GM18507 (cell line): ENCODE data around the gene DENND2D.

Source experiments
- DNase-seq: peaks from one replicate; pipeline ENCODE4 v3.0.0; 2011; ENCODE audit warnings: low read depth; ENCODE audit not compliant: insufficient read length; ENCODE audit errors: extremely low spot score
- FAIRE-seq: peaks from 2 replicates; lab custom pipeline; 2011; peaks lifted over from hg19 to GRCh38; lab: Jason Lieb, UNC

DENND2D gene

DNA sequence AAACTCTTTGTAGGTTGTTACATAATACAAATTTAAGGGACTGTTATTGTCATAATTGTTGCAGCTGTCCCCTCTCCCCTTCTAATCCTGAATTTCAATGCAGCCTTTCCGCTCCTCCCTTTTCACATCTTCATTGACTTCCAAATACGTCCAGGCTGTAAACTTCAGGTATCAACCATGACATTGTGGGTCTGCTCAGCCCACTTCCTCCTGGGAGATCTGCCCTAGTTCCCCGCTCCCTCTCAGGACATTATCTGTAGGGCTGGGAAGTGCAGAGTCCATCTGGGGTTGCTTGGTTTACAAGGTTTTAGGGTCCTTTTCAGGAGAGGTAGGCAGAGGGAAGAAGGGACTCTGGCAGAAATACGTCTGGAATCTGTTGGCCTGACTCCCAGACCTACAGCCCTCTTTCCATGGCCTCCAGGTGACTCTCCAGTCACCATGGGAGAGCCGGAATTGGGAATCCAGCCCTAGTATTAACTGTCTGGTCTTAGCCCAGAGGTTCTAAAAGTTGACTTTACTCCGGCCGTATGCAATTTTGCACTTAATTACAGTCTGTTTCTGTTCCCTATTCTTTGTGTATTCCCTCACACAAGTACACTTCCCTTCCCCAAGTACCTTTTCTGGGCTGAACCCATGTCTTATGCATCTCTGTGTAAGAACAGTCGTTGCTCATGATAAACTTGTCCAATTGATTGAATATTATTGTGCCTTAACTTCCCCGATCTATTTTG is 4.7 kb upstream of the DENND2D start:
- peak; percentile 41 for FAIRE-seq
- DNase-seq: no peak

DNA sequence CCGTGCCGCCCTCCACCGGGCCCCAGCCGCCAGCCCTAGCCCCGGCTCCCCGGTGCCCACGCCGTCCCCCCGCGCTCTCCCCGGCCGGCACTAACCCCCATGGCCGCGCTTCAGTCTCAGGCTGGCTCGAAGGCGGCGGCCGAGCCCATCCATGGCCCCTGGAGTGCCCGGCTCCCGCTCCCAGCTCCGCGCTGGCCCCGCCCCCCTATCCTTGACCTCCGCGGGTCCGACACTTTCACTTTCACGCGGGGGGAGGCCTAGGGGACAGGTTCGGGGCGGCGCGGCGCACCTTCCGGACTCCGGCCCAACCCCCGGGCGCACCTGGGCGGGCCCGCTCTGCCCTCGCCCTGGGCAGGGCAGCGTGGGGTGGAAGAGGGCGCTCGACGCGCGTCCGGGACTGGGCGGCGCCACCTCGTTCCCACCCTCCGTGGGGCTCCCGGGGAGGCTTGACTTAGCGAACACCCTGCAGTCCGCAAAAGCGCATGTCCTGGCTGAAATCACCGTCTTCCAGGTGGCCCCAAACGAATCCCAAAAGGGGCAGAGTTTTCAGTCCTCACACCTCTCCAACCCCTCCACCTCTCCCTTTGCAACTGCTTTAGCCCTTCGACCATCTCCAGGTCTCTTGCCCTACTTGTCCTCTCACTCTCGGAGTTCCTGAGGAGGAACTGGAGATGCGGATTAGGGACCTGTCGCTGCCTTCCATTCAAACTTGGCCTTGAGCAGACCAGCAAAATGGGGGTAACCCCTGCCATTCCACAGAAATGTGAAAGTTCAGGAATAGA is 3.9 kb upstream of the DENND2D start:
- DNase-seq: peak; percentile 54
- FAIRE-seq: peak; percentile 86

- DNase-seq (peak; percentile 82), FAIRE-seq (peak; percentile 95)
Measured at GRCh38 chr1:111203681-111204200, 3.3 kb upstream of the DENND2D start.

- FAIRE-seq: peak; percentile 62
Measured at GRCh38 chr1:111202707-111203623, 2.5 kb upstream of the DENND2D start.

GRCh38 chr1:111202366-111202706 is 1.9 kb upstream of the DENND2D start:
- DNase-seq: no peak
- FAIRE-seq: peak; percentile 9

More at GRCh38 chr1:111202707-111203623, 2.5 kb upstream of the DENND2D start:
- no peak for DNase-seq

DNA sequence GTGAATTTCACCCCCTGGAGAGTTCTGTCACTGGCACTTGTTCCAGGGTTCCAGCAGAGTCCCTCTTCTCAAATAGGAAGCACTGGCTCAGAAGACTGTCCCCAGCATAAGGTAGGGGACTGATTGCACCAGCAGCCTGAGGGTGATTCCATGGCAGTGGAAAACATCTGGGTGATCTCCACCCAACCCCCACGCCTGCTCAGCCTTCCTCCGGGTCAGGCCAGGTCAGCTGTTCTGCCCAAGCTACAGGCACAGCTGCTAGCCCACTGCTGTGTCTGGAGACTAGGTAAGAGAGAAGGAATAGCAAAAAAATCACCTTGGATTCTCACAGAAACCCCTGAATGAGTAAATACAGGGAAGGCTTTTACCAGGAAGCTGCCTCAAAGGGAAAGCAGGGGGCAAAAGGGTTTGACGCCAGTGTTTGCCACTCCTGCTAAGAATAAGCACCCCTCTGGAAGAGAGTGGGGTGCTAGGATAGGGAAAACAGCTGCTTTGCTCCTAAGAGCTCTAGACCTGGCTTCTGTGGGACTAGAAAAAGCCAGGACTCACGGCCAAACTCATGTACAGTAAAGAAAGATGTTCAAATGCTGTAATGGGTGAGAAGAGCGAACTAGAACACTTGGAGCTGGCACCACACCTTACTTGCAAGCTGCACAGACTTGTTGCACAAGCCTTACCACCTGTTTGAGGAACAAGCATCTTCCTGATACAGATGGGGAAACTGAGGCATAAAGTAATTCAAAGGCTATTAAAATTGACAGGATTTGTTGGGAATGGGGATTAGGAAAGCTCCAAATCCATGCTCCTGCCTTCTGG is 1.0 kb upstream of the DENND2D start:
- FAIRE-seq (no peak), DNase-seq (no peak)

DNA sequence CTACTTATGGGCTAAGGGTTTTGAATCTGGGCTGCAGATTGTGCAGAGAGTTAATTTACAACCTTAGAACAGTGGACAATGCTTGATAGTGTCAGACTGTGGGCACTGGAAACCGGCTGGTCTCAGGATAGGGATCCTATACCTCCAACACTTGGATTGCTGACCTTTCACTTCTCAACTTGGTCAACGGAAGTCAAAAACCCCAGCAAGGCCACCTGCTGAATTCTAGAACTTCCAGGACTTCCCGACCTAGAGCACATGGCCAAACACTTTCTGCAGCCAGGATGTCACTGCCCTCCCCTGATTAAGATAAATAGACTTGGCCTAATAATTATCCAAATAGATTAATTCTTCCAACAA is 336 bp upstream of the DENND2D start:
- FAIRE-seq (no peak), DNase-seq (no peak)

GRCh38 chr1:111199329-111199728 is 1.1 kb downstream of the DENND2D start:
- FAIRE-seq (peak; percentile 29), DNase-seq (no peak)

DNA sequence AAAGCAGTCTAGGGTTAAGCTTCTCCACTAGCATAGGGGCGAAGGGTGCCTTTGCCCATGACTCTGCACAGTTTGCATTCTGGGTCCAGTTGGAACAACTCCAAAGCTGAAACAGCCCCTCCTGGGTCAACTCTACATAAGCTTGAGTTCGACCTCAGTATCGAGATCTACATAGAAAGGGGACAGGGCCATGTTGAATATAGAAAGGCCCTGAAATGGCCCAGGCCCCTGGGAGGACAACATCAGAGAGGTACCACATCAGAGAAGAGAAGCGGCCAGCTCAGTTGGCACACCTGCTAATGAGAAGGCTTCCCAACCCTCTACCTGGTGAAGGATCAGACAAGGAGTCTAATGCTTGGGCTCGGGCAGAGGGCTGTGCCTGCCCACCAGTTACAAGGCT is 1.6 kb downstream of the DENND2D start:
- no peak for FAIRE-seq
- DNase-seq: no peak

DNA sequence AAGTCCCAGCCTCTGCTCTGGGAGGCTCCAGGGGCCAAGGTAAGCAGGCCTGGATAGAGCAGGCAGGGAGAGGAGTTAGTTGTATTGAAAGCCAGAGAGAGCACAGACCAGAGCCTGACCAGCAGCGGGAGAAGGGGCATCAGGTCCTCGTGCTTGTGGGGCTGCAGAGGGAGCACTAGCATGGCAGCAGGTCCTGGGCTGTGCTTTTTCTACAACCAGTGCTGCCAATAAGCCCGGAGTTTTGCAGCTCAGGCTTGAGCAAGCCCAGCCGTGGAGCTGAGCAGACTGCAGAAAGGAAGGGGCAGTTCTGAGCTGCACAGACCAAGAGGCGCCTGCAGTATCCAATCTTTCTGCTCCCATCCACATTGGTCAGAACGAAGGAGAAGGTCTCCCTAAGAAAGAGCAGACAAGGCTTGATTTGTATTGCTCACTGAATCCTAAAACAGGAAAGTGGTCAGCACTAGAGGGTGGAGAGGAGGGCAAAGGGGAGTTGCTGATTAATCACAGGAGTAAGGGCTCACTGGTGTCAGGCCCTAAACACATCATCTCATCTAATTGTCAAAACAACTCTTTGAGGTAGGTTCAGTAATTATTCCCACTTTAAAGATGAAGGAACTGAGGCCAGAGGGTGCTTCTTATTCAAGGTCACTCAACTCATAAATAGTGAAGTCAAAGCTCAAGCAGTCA is 2.7 kb downstream of the DENND2D start:
- FAIRE-seq (no peak), DNase-seq (no peak)

- DNase-seq (no peak), FAIRE-seq (no peak)
Measured at GRCh38 chr1:111196213-111196612, 4.2 kb downstream of the DENND2D start.

DNA sequence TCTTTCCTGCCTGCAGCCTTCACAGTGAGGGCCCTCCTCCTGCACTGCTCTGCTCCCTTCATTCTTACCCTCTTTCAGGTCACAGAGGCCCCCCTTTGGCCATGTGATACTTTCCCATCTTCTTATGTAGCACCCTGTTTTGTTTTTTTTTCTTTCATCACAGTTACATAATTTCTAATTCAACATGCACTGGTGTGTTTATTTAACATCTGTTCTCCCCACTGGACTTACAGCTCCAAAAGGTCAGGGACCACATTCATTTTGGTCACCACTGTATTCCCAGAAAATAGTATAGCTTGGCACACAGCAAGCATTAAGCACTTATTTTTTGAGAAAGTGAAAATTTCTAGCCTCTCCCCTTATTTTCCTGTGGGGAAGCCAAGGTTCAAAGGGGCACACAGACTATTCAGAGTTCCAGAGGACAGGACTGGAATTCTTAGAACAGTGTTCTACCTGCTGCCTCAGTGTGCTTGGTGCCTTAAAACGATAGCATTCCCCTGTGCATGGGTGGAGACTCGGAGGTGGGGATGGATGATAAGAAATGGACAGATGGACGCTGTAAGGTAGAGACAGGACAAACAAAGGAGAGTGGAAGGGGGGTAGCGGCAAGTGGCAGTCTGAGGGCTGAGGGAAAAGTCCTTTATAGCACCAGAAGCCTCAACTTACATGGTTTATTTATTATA is 5.3 kb downstream of the DENND2D start:
- FAIRE-seq: no peak
- no peak for DNase-seq

GRCh38 chr1:111193712-111194480 is 6.5 kb downstream of the DENND2D start:
- DNase-seq (no peak), FAIRE-seq (no peak)

GRCh38 chr1:111192658-111193519 is 7.6 kb downstream of the DENND2D start:
- FAIRE-seq (peak; percentile 92), DNase-seq (no peak)

- FAIRE-seq (no peak), DNase-seq (no peak)
Measured at GRCh38 chr1:111192074-111192473, 8.4 kb downstream of the DENND2D start.

- FAIRE-seq (no peak), DNase-seq (no peak)
Measured at GRCh38 chr1:111191496-111191895, 8.9 kb downstream of the DENND2D start.
